WERI-Rb-1 (cell line): ENCODE results near the gene GRIN2C.
"Not testable (repeated sequence)": the region's sequence is repeated elsewhere in the genome, so short reads cannot be mapped to it uniquely, and the experiment has no call there.

Experiments used
- DNase-seq: peaks from one replicate; pipeline ENCODE4 v3.0.0-alpha.2; 2020
- H3K27ac ChIP-seq: fragments of 250-450 bp; sonication (Bioruptor Pico); 2 replicates; pipeline ENCODE4 v1.5.1; 2020; ENCODE audit warnings: mild to moderate bottlenecking, moderate library complexity
- H3K27me3 ChIP-seq: fragments of 250-450 bp; sonication (Bioruptor Pico); 2 replicates; pipeline ENCODE4 v1.5.1; 2021; ENCODE audit warnings: mild to moderate bottlenecking, low read depth, moderate library complexity; ENCODE audit not compliant: insufficient read depth, severe bottlenecking
- H3K36me3 ChIP-seq: fragments of 250-450 bp; sonication (Bioruptor Pico); 2 replicates; pipeline ENCODE4 v1.5.1; 2020; ENCODE audit warnings: mild to moderate bottlenecking, moderate library complexity
- H3K4me3 ChIP-seq: 2 replicates; pipeline ENCODE4 v1.5.1; 2011; ENCODE audit warnings: low read depth, mild to moderate bottlenecking, control low read depth, low read length
- H3K9me3 ChIP-seq: fragments of 250-450 bp; sonication (Bioruptor Pico); 2 replicates; pipeline ENCODE4 v1.5.1; 2021; ENCODE audit warnings: mild to moderate bottlenecking, moderate library complexity; ENCODE audit not compliant: severe bottlenecking
- CTCF ChIP-seq: IDR thresholded peaks from 2 replicates; pipeline ENCODE4 v1.5.1; 2011; ENCODE audit warnings: low read depth, mild to moderate bottlenecking, control low read depth, inconsistent platforms, low read length

GRIN2C gene

DNA sequence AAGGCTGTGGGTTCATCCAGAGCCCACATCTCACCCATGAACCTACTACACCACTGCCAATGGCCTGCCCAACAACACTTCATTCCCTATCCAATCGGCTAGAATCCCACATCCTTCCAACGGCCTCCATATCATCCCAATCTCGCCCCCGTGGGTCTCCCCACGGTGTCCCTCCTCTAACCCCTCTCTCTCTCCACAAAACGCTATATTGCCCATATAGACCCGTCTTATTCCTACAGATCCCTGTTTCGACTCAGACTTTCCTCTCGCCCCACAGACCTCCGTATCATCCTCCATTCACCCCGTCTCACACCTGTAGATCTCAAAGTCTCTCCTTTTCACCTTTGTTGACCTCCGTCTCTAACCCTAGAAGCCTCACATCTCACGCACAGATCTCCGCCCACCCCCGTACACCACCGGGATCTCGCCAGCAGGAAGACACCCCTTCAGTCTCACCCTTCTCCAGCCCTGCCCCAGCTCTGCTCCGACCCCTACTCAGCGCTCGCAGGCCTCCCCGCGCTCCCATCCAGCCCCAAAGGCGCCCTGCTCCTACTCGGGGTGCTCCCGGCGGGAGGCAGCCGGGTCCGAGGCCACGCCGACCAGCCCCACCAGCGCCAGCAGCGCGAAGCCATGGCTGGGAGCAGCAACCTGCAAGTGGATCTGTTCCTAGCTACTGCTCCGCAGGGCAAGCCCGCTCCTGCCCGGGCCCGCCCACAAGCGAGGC lies 12.8 kb upstream of the GRIN2C start, which contains the start of gene FDXR:
TSS of gene FDXR (minus strand) at position 682 of the 724 bp plus-strand sequence. CDS start at position 632, 50 bp downstream.
- peak within 1 kb of the TSS; percentile 89 for H3K4me3 ChIP-seq
- peak within 1 kb of the TSS; percentile 96 for H3K27ac ChIP-seq
- no peaks in the 10 kb centered on the region for H3K9me3 ChIP-seq
- no peaks in the 10 kb centered on the region for H3K27me3 ChIP-seq
- DNase-seq, result no peak
- TF ChIP-seq CTCF, result no peak
- H3K36me3 ChIP-seq, result peaks cover 16% of the 10 kb centered on the region

DNA sequence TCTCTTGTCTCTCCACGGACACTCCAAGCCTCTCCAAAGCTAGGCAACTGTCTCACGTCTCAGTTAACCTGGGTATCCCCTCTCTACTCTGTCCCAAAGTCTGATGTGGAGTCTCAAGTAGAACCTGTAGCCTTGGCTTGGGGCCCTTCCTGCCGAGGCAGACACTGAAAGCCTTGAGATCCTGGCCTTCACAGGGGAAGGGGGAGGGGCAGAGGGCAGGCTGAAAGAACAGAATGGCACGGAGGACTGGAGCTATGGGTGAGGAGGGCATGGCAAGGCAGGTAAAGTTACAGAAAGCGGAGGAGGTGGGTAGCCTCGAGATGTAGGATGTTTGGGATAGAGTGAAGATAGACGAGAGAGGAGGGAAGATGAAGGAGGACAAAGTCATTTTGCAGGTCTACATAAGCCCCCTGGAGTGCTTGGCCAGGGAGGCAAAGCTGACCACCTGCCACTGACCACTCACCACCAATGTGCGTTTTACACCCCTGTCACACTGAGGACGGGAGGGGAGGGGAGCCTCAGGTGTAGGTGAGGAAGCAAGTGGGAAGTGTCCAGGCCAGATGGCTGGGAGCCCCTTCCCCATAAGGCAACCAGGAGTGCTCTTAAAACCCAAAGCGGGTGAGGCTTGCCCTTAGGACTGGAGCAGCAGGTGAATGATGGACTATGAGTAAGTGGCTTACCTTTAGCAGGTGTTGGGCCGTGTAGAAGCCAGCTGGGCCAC lies 11.8 kb upstream of the GRIN2C start:
- no peak overlapping the region; the same call in 1 of the 2 replicates for H3K4me3 ChIP-seq
- no peak overlapping the region for H3K27ac ChIP-seq
- no peak for DNase-seq
- no peaks in the 10 kb centered on the region for H3K9me3 ChIP-seq
- H3K27me3 ChIP-seq, result no peaks in the 10 kb centered on the region
- TF ChIP-seq CTCF, result no peak
- H3K36me3 ChIP-seq, result peaks cover 16% of the 10 kb centered on the region

- Histone ChIP-seq H3K9me3 (no peaks in the 10 kb centered on the region), H3K4me3 (no peak overlapping the region), H3K27ac (no peak overlapping the region), H3K27me3 (no peaks in the 10 kb centered on the region), H3K36me3 (peaks cover 19% of the 10 kb centered on the region)
- no peak for DNase-seq
- TF ChIP-seq CTCF, result no peak
Measured at GRCh38 chr17:74870512-74870911, 10.8 kb upstream of the GRIN2C start.

DNA sequence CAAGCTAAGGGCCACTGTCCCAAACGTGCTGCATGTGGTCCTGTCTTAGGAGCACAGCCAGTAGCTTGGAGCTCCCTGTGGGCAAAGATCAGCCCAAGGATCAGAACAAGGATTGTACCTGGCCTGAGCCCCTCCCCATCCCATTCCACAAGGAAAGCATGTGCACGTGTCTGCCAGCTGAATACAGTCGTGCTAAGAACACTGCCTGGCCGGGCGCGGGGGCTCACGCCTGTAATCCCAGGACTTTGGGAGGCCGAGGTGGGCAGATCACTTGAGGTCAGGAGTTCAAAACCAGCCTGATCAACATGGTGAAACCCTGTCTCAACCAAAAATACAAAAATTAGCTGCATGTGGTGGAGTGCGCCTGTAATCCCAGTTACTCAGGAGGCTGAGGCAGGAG lies 10.3 kb upstream of the GRIN2C start:
- H3K36me3 ChIP-seq, result peaks cover 24% of the 10 kb centered on the region
- H3K27ac ChIP-seq, H3K27me3 ChIP-seq, H3K9me3 ChIP-seq, H3K4me3 ChIP-seq, DNase-seq: not testable (repeated sequence)

- Histone ChIP-seq H3K27me3 (no peaks in the 10 kb centered on the region), H3K27ac (no peak overlapping the region), H3K4me3 (no peak overlapping the region), H3K9me3 (no peaks in the 10 kb centered on the region), H3K36me3 (peaks cover 34% of the 10 kb centered on the region)
- no peak for TF ChIP-seq CTCF
- DNase-seq, result no peak
Measured at GRCh38 chr17:74868908-74869255, 9.2 kb upstream of the GRIN2C start.

DNA sequence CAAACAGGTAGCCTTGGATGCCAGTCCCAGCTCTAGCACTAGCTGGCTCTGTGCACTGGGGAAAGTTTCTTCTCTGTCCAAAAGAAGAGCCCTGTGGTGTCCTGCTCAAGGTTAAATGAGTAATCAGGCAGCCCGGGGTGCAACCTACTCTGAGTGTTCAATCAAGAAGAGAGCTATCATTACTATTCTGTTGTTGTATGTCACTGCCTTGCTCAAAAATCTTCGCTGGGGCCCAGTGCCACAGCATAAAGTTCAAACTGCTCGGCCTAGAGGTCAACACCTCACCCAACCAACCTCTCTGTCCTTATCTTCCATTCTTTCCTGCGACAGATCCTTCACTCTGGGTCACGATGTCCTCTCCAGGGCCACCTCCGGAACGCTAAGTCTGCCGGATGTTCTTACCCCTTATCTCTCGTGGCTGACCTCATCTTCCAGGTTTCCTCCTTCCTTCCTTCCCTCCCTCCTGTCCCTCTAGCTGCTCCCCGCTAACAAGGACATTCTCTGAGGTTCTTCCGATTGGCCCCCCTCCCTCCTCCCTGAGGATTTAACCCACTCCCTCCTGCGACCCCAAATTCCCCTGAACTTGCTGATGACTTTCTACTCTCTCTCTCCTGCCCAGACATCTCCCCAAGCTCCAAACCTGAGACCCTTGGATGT lies 8.7 kb upstream of the GRIN2C start:
- no peak overlapping the region for H3K27ac ChIP-seq
- H3K27me3 ChIP-seq, result no peaks in the 10 kb centered on the region
- no peak overlapping the region for H3K4me3 ChIP-seq
- no peaks in the 10 kb centered on the region for H3K9me3 ChIP-seq
- H3K36me3 ChIP-seq, result peaks cover 39% of the 10 kb centered on the region
- TF ChIP-seq CTCF, result no peak
- DNase-seq, result no peak
